ENCODE data around the gene ZGRF1. TPM values are rescaled to one million over a fixed set of nuclear protein-coding genes. Genes with fewer than 3 reads are reported as not detected.
A peak's percentile ranks its signal among the peaks of the same experiment; 100 is the strongest.

ZGRF1 gene
- total and polyA plus RNA-seq, 2 donors (not counting 1 experiment from before 2014, with no cell fraction given), result 4.6 to 13.0 TPM

GRCh38 chr4:112509243-112510141 is 127.2 kb downstream of the ZGRF1 start:
- Mint-ChIP-seq H3K4me1 (peaks cover 37% of the 10 kb centered on the region), H3K9me3 (ENCODE audit: insufficient read depth) (peaks cover 5% of the 10 kb centered on the region), H3K4me3 (peak overlapping the region; percentile 81), H3K27ac (peak overlapping the region; percentile 54), H3K27me3 (peaks cover 80% of the 10 kb centered on the region)
- ChIA-PET CTCF (interaction anchor here (0.9 to 1.9 kb wide), 4 partner anchors 9 to 295 kb away, joined by 3 to 4 read pairs (median 4); no protein-coding TSS in a partner anchor), POLR2A (interaction anchor here (1.4 kb wide), 1 partner anchor 11 kb away, joined by 4 read pairs; no protein-coding TSS in a partner anchor)
- no peak for TF ChIP-seq EZH2 (IDR thresholded peaks at IDR 0.05; ENCODE audit: borderline replicate concordance, insufficient read depth, low read depth, low read length, poor library complexity, severe bottlenecking)
- TF ChIP-seq CTCF (IDR thresholded peaks at IDR 0.05), result no peak
- DNase-seq (peak; percentile 39), ATAC-seq (ENCODE audit: low read depth) (no peak)
- no peaks in the 10 kb centered on the region for H3K79me2 ChIP-seq (ENCODE audit: control insufficient read depth, insufficient read depth, low read length)
- H3K27ac ChIP-seq (ENCODE audit: low read length in 2 of 2), result no peak overlapping the region
- no peaks in the 10 kb centered on the region for H3K36me3 ChIP-seq (replicated peaks in 1 of 2; ENCODE audit: control extremely low read depth in 1 of 2, control insufficient read depth in 1 of 2, extremely low read depth in 1 of 2, insufficient read depth in 2 of 2, low read length in 1 of 2)
- H2AFZ ChIP-seq (ENCODE audit: insufficient read depth, low read depth, low read length, poor library complexity, severe bottlenecking), result no peak overlapping the region
- H4K20me1 ChIP-seq (ENCODE audit: control insufficient read depth, insufficient read depth, low read length, poor library complexity, severe bottlenecking), result no peaks in the 10 kb centered on the region
- peak overlapping the region; percentile 33 for H3K9ac ChIP-seq (ENCODE audit: low read length)
- H3K27me3 ChIP-seq (replicated peaks in 1 of 4; ENCODE audit: control extremely low read depth in 1 of 4, control insufficient read depth in 3 of 4, insufficient read depth in 4 of 4, low read length in 3 of 4), result peaks cover 4 to 75% (median 68%) of the 10 kb centered on the region in 4 experiments
- peak overlapping the region; percentile 67 for H3K4me2 ChIP-seq (replicated peaks; ENCODE audit: low read depth, low read length, poor library complexity, severe bottlenecking)
- H3K4me1 ChIP-seq (ENCODE audit: control insufficient read depth in 2 of 2, insufficient read depth in 2 of 2, low read length in 2 of 2), result peaks cover 36 to 50% of the 10 kb centered on the region in 2 donors
- peak overlapping the region in 3 of 5 experiments; percentile 21 to 57 (median 27) for H3K4me3 ChIP-seq (ENCODE audit: control extremely low read depth in 1 of 5, extremely low read depth in 1 of 5, insufficient read depth in 1 of 5, low read depth in 2 of 5, low read length in 4 of 5)
- intact Hi-C loops (cut with micrococcal nuclease), result loop anchor here (2.0 to 10.0 kb wide), 3 partner anchors 15 to 1895 kb away; no protein-coding TSS in a partner anchor
- peaks cover 0 to 24% (median 6%) of the 10 kb centered on the region in 3 donors for H3K9me3 ChIP-seq (ENCODE audit: control extremely low read depth in 1 of 3, control insufficient read depth in 2 of 3, insufficient read depth in 1 of 3, low read length in 2 of 3)
- 4% methylated on average over 28 of the region's 46 CpGs for WGBS (ENCODE audit: insufficient coverage)

All from B cell (primary cell).